Prostate gland (tissue), 2 donors: ENCODE measurements around the gene UGT1A6.

Source experiments
- CTCF ChIP-seq, 4 experiments: fragments of 200-600 bp in 2 of 4; fragments of 450-650 bp in 2 of 4; sonication (generic) in 2 of 4; IDR thresholded peaks; 1 replicate in 3 of 4; 2 replicates in 1 of 4; pipeline ENCODE4 v1.5.1; 2016 to 2019; ENCODE audit warnings: antibody characterized with exemption in 4 of 4, mild to moderate bottlenecking in 2 of 4, moderate library complexity in 2 of 4
- POLR2A ChIP-seq: fragments of 450-650 bp; IDR thresholded peaks from one replicate; pipeline ENCODE4 v1.6.1; 2016; ENCODE audit warnings: antibody characterized with exemption, mild to moderate bottlenecking
- POLR2AphosphoS5 ChIP-seq: sonication (generic); formaldehyde crosslinking; IDR thresholded peaks from one replicate; pipeline ENCODE4 v1.6.1; 2017; ENCODE audit warnings: antibody characterized with exemption

GRCh38 chr2:233775414-233775813 lies 82.7 kb downstream of the UGT1A6 start:
- TF ChIP-seq CTCF (IDR thresholded peaks at IDR 0.05) (no peak), POLR2AphosphoS5 (no peak), POLR2A (no peak)
